Measurements from ENCODE around the gene NEDD4L. TPM values are rescaled to one million over a fixed set of nuclear protein-coding genes. Genes with fewer than 3 reads are reported as not detected.

The NEDD4L gene
- total RNA-seq, 6 experiments from 2014 or later, result 11.2 to 28.1 (median 15.7) TPM

- Mint-ChIP-seq H3K27ac (no peak overlapping the region), H3K4me3 (no peak overlapping the region), H3K36me3 (ENCODE audit: low read depth) (peaks cover 15% of the 10 kb centered on the region), H3K9me3 (no peaks in the 10 kb centered on the region), H3K4me1 (ENCODE audit: low read depth) (peaks cover 24% of the 10 kb centered on the region), H3K27me3 (ENCODE audit: insufficient read depth) (peaks cover 6% of the 10 kb centered on the region; the same call in 1 of the 2 replicates)
- TF ChIP-seq CTCF (IDR thresholded peaks at IDR 0.05), result no peak
- DNase-seq, result no peak
Measured at GRCh38 chr18:58337285-58337684, 293.3 kb downstream of the NEDD4L start.

DNA sequence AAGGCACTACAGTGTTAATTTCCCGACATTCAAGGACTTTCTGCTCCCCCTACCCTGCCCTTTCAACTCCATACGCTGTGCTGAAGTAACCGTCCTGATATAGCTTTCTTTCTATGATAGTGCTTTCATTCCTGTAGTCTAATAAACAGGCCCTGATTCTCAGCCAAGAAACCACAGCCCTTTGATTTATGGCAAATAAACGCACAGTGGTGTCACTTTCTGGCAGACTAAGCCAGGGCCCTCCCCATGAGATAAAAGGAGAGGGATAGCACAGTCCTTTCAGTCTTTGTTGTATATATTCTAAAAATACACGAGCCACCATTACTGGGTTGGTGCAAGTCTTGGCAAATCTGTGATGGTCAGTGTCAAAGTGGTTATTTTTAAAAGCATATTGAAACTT is 293.7 kb downstream of the NEDD4L start:
- DNase-seq, result no peak
- no peak for TF ChIP-seq CTCF (IDR thresholded peaks at IDR 0.05)
- H3K27me3 Mint-ChIP-seq (ENCODE audit: insufficient read depth), result peaks cover 6% of the 10 kb centered on the region; the same call in 1 of the 2 replicates
- peaks cover 15% of the 10 kb centered on the region for H3K36me3 Mint-ChIP-seq (ENCODE audit: low read depth)
- no peak overlapping the region for H3K4me3 Mint-ChIP-seq
- H3K27ac Mint-ChIP-seq, result no peak overlapping the region
- no peaks in the 10 kb centered on the region for H3K9me3 Mint-ChIP-seq
- peaks cover 24% of the 10 kb centered on the region for H3K4me1 Mint-ChIP-seq (ENCODE audit: low read depth)

- DNase-seq, result no peak
- peaks cover 6% of the 10 kb centered on the region; the same call in 1 of the 2 replicates for H3K27me3 Mint-ChIP-seq (ENCODE audit: insufficient read depth)
- H3K36me3 Mint-ChIP-seq (ENCODE audit: low read depth), result peaks cover 15% of the 10 kb centered on the region
- no peak overlapping the region for H3K4me3 Mint-ChIP-seq
- H3K4me1 Mint-ChIP-seq (ENCODE audit: low read depth), result peaks cover 24% of the 10 kb centered on the region
- no peak overlapping the region for H3K27ac Mint-ChIP-seq
- no peaks in the 10 kb centered on the region for H3K9me3 Mint-ChIP-seq
- TF ChIP-seq CTCF (IDR thresholded peaks at IDR 0.05), result no peak
Measured at GRCh38 chr18:58338141-58338540, 294.1 kb downstream of the NEDD4L start.

DNA sequence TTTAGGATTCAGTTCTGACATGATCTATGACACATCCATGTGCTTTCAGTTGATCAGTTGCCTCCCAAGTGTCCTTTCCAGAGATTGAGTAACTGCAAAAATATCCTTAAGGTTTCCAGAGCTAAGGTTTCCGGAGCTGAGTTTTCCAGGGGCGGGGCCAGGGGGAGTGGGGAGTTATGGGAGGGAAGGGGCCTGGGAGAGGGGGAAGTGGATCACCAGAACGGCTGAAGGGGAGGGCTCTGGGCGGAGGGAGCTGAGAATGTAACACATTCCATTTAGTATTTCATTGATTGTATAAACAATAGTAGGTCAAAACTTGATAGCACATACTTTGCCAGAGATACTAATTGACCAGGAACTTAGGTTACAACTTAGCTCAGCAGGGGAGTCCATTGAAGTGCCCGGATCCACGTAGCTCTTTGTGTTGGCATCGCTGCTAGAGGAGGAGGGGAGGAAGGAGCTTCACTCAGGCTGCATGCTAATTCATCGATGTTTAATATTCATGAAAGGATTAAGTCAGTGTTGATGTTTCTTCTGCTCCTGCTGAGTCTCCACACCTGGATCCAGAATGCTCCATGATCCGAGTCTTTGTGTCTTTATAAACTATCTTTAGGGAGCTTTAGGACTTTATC is 295.1 kb downstream of the NEDD4L start:
- TF ChIP-seq CTCF (IDR thresholded peaks at IDR 0.05), result no peak
- DNase-seq, result no peak
- Mint-ChIP-seq H3K36me3 (ENCODE audit: low read depth) (peaks cover 11% of the 10 kb centered on the region), H3K27ac (no peak overlapping the region), H3K4me3 (no peak overlapping the region), H3K4me1 (ENCODE audit: low read depth) (peaks cover 24% of the 10 kb centered on the region), H3K9me3 (no peaks in the 10 kb centered on the region), H3K27me3 (ENCODE audit: insufficient read depth) (peaks cover 2% of the 10 kb centered on the region; the same call in 1 of the 2 replicates)

DNA sequence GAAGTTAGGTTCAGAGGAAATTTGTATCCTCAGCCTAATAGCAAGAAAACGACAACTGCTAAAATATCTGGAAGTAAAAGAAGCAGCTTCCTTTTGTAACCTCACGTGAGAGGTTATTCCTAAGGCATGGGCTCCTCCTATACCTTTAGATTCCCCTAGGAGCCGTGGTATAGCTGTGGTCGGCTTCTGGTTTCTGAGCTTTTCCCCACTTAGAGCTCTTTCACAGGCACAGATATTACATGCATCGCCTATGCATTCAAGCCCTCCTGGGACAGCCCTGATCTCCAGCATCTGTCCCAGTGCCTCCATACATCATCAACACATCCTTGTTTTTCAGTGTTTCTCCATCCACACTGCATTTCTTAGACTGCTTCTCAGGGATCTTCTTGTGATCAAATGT is 295.9 kb downstream of the NEDD4L start:
- TF ChIP-seq CTCF (IDR thresholded peaks at IDR 0.05), result no peak
- Mint-ChIP-seq H3K4me3 (no peak overlapping the region), H3K36me3 (ENCODE audit: low read depth) (peaks cover 11% of the 10 kb centered on the region), H3K9me3 (no peaks in the 10 kb centered on the region), H3K27ac (no peak overlapping the region), H3K27me3 (ENCODE audit: insufficient read depth) (peaks cover 2% of the 10 kb centered on the region; the same call in 1 of the 2 replicates), H3K4me1 (ENCODE audit: low read depth) (peaks cover 24% of the 10 kb centered on the region)
- no peak for DNase-seq
